RWPE2 (cell line): ENCODE data around the gene CASKIN2.

Experiments
- ATAC-seq: fragments of 200-7000 bp; cut with Tn5 transposase; 3 replicates; pipeline ENCODE4 v1.9.1; 2021; ENCODE audit warnings: low read depth
- DNase-seq: peaks from one replicate; pipeline ENCODE4 v3.0.0-alpha.2; 2020; ENCODE audit warnings: low spot score
- H3K27ac ChIP-seq: fragments of 450-650 bp; 2 replicates; pipeline ENCODE4 v1.5.1; 2017; ENCODE audit warnings: mild to moderate bottlenecking; ENCODE audit not compliant: poor library complexity, severe bottlenecking
- H3K27me3 ChIP-seq: fragments of 250-450 bp; sonication (Bioruptor Pico); 2 replicates; pipeline ENCODE4 v1.5.1; 2021; ENCODE audit warnings: mild to moderate bottlenecking, moderate library complexity; ENCODE audit not compliant: insufficient read depth, poor library complexity, severe bottlenecking
- H3K36me3 ChIP-seq: fragments of 250-450 bp; sonication (Bioruptor Pico); 2 replicates; pipeline ENCODE4 v1.5.1; 2020; ENCODE audit warnings: low read depth, mild to moderate bottlenecking, moderate library complexity
- H3K4me1 ChIP-seq: fragments of 250-450 bp; sonication (Bioruptor Pico); 2 replicates; pipeline ENCODE4 v1.5.1; 2021; ENCODE audit warnings: mild to moderate bottlenecking, moderate library complexity; ENCODE audit not compliant: insufficient read depth, poor library complexity, severe bottlenecking
- H3K4me3 ChIP-seq: fragments of 250-450 bp; sonication (Bioruptor Pico); 2 replicates; pipeline ENCODE4 v1.5.1; 2021; ENCODE audit warnings: mild to moderate bottlenecking, moderate library complexity; ENCODE audit not compliant: severe bottlenecking
- H3K9me3 ChIP-seq: fragments of 250-450 bp; sonication (Bioruptor Pico); 2 replicates; pipeline ENCODE4 v1.5.1; 2021; ENCODE audit warnings: mild to moderate bottlenecking, moderate library complexity; ENCODE audit not compliant: severe bottlenecking
- CTCF ChIP-seq: fragments of 450-650 bp; IDR thresholded peaks from one replicate; pipeline ENCODE4 v1.5.1; 2017; ENCODE audit warnings: mild to moderate bottlenecking, moderate library complexity; ENCODE audit not compliant: poor library complexity, severe bottlenecking

Gene CASKIN2

GRCh38 chr17:75530837-75531720 is 15.7 kb upstream of the CASKIN2 start:
- Histone ChIP-seq H3K9me3 (no peaks in the 10 kb centered on the region), H3K36me3 (peaks cover 16% of the 10 kb centered on the region), H3K27ac (peak overlapping the region; percentile 33), H3K4me3 (no peak overlapping the region), H3K4me1 (peaks cover 10% of the 10 kb centered on the region), H3K27me3 (no peaks in the 10 kb centered on the region)
- DNase-seq (no peak), ATAC-seq (peak; percentile 17; the same call in 1 of the 3 replicates)
- TF ChIP-seq CTCF: no peak

GRCh38 chr17:75526555-75527270 is 11.4 kb upstream of the CASKIN2 start:
- Histone ChIP-seq H3K27me3 (no peaks in the 10 kb centered on the region), H3K27ac (no peak overlapping the region), H3K9me3 (no peaks in the 10 kb centered on the region), H3K4me3 (peak overlapping the region; percentile 58), H3K36me3 (peaks cover 9% of the 10 kb centered on the region), H3K4me1 (peaks cover 10% of the 10 kb centered on the region)
- DNase-seq: no peak
- ATAC-seq: no peak
- TF ChIP-seq CTCF: no peak

- H3K4me3 ChIP-seq: peak overlapping the region; percentile 58
- no peak for TF ChIP-seq CTCF
- peak overlapping the region; percentile 59 for H3K27ac ChIP-seq
- ATAC-seq (peak; percentile 24), DNase-seq (peak; percentile 67)
- H3K27me3 ChIP-seq: no peaks in the 10 kb centered on the region
- H3K4me1 ChIP-seq: peaks cover 5% of the 10 kb centered on the region
- H3K9me3 ChIP-seq: no peaks in the 10 kb centered on the region
- peaks cover 14% of the 10 kb centered on the region for H3K36me3 ChIP-seq
Measured at GRCh38 chr17:75525806-75526554, 10.6 kb upstream of the CASKIN2 start.

GRCh38 chr17:75524970-75525805 is 9.9 kb upstream of the CASKIN2 start, which contains the start of gene LLGL2:
LLGL2 (plus strand) TSS chr17:75525697; CDS start chr17:75543427, 17,730 bp downstream.
- Histone ChIP-seq H3K9me3 (no peaks in the 10 kb centered on the region), H3K27ac (peak within 1 kb of the TSS; percentile 59), H3K4me3 (peak within 1 kb of the TSS; percentile 58), H3K36me3 (peaks cover 15% of the 10 kb centered on the region), H3K4me1 (peaks cover 5% of the 10 kb centered on the region), H3K27me3 (no peaks in the 10 kb centered on the region)
- peak; percentile 72 for TF ChIP-seq CTCF
- peak; percentile 77 for ATAC-seq
- DNase-seq: peak; percentile 87
